Panc1 (cell line): ENCODE data around the gene SLC2A4.

Experiments
- CTCF ChIP-seq: fragments of 450-650 bp; IDR thresholded peaks from 2 replicates; pipeline ENCODE4 v1.5.1; 2017; ENCODE audit warnings: mild to moderate bottlenecking
- POLR2AphosphoS5 ChIP-seq: IDR thresholded peaks from 2 replicates; pipeline ENCODE4 v1.6.1; 2012; ENCODE audit warnings: mild to moderate bottlenecking, low read depth, low read length, moderate library complexity
- REST ChIP-seq, 2 experiments: IDR thresholded peaks; 2 replicates each; pipeline ENCODE4 v1.6.1; 2011 to 2012; ENCODE audit warnings: low read depth in 2 of 2, control low read depth in 1 of 2, low read length in 1 of 2, mild to moderate bottlenecking in 1 of 2, moderate library complexity in 1 of 2; ENCODE audit not compliant: insufficient read depth in 1 of 2
- TCF7L2 ChIP-seq: IDR thresholded peaks from 2 replicates; pipeline ENCODE4 v1.6.1; 2011; ENCODE audit warnings: mild to moderate bottlenecking, low read depth, low read length, inconsistent platforms

- TF ChIP-seq CTCF (no peak), POLR2AphosphoS5 (no peak), REST (IDR thresholded peaks at IDR 0.05; ENCODE audit: insufficient read depth in 1 of 2, low read depth in 2 of 2, low read length in 1 of 2) (no peak), TCF7L2 (no peak)
Observed at GRCh38 chr17:7332111-7332510, 50.6 kb downstream of the SLC2A4 start.
